ENCODE measurements around the gene CDA.
A peak's percentile ranks its signal among the peaks of the same experiment; 100 is the strongest.

CDA gene

GRCh38 chr1:20615946-20616846 is 27.3 kb downstream of the CDA start:
- DNase-seq (ENCODE audit: low spot score) = no peak

- DNase-seq (ENCODE audit: low spot score) = no peak
Observed at GRCh38 chr1:20616847-20617487, 28.1 kb downstream of the CDA start.

- no peak for DNase-seq (ENCODE audit: low spot score)
Observed at GRCh38 chr1:20618550-20618949, 29.7 kb downstream of the CDA start.

- DNase-seq (ENCODE audit: low spot score) = no peak
Observed at GRCh38 chr1:20619999-20620398, 31.1 kb downstream of the CDA start.

- DNase-seq (ENCODE audit: low spot score) = no peak
Observed at GRCh38 chr1:20621012-20621411, 32.1 kb downstream of the CDA start.

GRCh38 chr1:20624709-20625108 is 35.8 kb downstream of the CDA start:
- DNase-seq (ENCODE audit: low spot score) = no peak

- DNase-seq (ENCODE audit: low spot score) = no peak
Observed at GRCh38 chr1:20625176-20626097, 36.5 kb downstream of the CDA start.

GRCh38 chr1:20626098-20626427 is 37.2 kb downstream of the CDA start:
- DNase-seq (ENCODE audit: low spot score) = no peak

- DNase-seq (ENCODE audit: low spot score) = no peak
Observed at GRCh38 chr1:20626524-20626923, 37.6 kb downstream of the CDA start.

GRCh38 chr1:20630729-20631128 is 41.8 kb downstream of the CDA start:
- DNase-seq (ENCODE audit: low spot score) = no peak

- DNase-seq (ENCODE audit: low spot score) = no peak
Observed at GRCh38 chr1:20632386-20632785, 43.5 kb downstream of the CDA start.

- peak; percentile 79 for DNase-seq (ENCODE audit: low spot score)
Observed at GRCh38 chr1:20633190-20634064, 44.5 kb downstream of the CDA start, which contains the start of gene PINK1. Gene PINK1, plus strand, starts transcription at chr1:20633458. Its CDS starts 91 bp downstream, at chr1:20633549.

- no peak for DNase-seq (ENCODE audit: low spot score)
Observed at GRCh38 chr1:20634065-20634593, 45.2 kb downstream of the CDA start.

GRCh38 chr1:20634594-20635084 is 45.7 kb downstream of the CDA start:
- DNase-seq (ENCODE audit: low spot score) = peak; percentile 29

- no peak for DNase-seq (ENCODE audit: low spot score)
Observed at GRCh38 chr1:20636785-20637347, 48.0 kb downstream of the CDA start.

GRCh38 chr1:20640183-20640597 is 51.3 kb downstream of the CDA start:
- DNase-seq (ENCODE audit: low spot score) = peak; percentile 73

- DNase-seq (ENCODE audit: low spot score) = no peak
Observed at GRCh38 chr1:20641975-20642374, 53.1 kb downstream of the CDA start.

GRCh38 chr1:20643080-20643479 is 54.2 kb downstream of the CDA start:
- no peak for DNase-seq (ENCODE audit: low spot score)

- no peak for DNase-seq (ENCODE audit: low spot score)
Observed at GRCh38 chr1:20644416-20644815, 55.5 kb downstream of the CDA start.

GRCh38 chr1:20645414-20645813 is 56.5 kb downstream of the CDA start:
- no peak for DNase-seq (ENCODE audit: low spot score)

GRCh38 chr1:20648438-20648837 is 59.5 kb downstream of the CDA start:
- DNase-seq (ENCODE audit: low spot score) = no peak
